H1 (cell line): ENCODE data around the gene YOD1. TPM values are rescaled to one million over a fixed set of nuclear protein-coding genes. Genes with fewer than 3 reads are reported as not detected.

Experiments used
- ASH2L ChIP-seq: fragments of 200-600, 300-600 bp; sonication (generic); IDR thresholded peaks from one replicate; pipeline ENCODE4 v1.7.1; 2017; ENCODE audit warnings: low read length
- EZH2 ChIP-seq: fragments of 200-600 bp; sonication (generic); IDR thresholded peaks from 2 replicates; pipeline ENCODE4 v1.7.1; 2012; ENCODE audit warnings: low read depth, mild to moderate bottlenecking, moderate library complexity, low read length, inconsistent platforms; ENCODE audit not compliant: severe bottlenecking
- JUND ChIP-seq: IDR thresholded peaks from 2 replicates; pipeline ENCODE4 v1.6.1; 2011; ENCODE audit warnings: mild to moderate bottlenecking, improper control_type of control experiment, low read length
- NANOG ChIP-seq: IDR thresholded peaks from 2 replicates; pipeline ENCODE4 v1.6.1; 2011; ENCODE audit warnings: low read length, low read depth, mild to moderate bottlenecking, inconsistent platforms; ENCODE audit not compliant: insufficient read depth, poor library complexity, severe bottlenecking
- RBBP5 ChIP-seq: IDR thresholded peaks from 2 replicates; pipeline ENCODE4 v1.7.1; 2012; ENCODE audit warnings: low read depth, mild to moderate bottlenecking, inconsistent platforms, low read length, moderate library complexity, borderline replicate concordance
- RXRA ChIP-seq: IDR thresholded peaks from 2 replicates; pipeline ENCODE4 v1.6.1; 2011; ENCODE audit warnings: low read depth, mild to moderate bottlenecking, low read length, moderate library complexity; ENCODE audit not compliant: insufficient read depth
- SP1 ChIP-seq: IDR thresholded peaks from 2 replicates; pipeline ENCODE4 v1.6.1; 2011; ENCODE audit warnings: low read depth, low read length
- SP4 ChIP-seq: IDR thresholded peaks from 2 replicates; pipeline ENCODE4 v1.6.1; 2012; ENCODE audit warnings: low read length, inconsistent platforms
- TEAD4 ChIP-seq: IDR thresholded peaks from 2 replicates; pipeline ENCODE4 v1.6.1; 2012; ENCODE audit warnings: low read depth, low read length, inconsistent platforms, mixed read lengths
- polyA plus RNA-seq, 7 experiments: library from polyadenylated mRNA; depleted of rRNA in 3 of 7; stranded (reverse) in 5 of 7; unstranded in 2 of 7; fragments of >200 nt in 5 of 7; fragments of 200-250 nt in 2 of 7; gene quantifications; 1 replicate in 5 of 7; 2 replicates in 1 of 7; 4 replicates in 1 of 7; pipeline versions ENCODE4 v1.2.1 to v1.2.3, GENCODE V29; 2011 to 2013; ENCODE audit warnings: missing spikeins in 2 of 7, mixed read lengths in 2 of 7
- total RNA-seq: library from RNA; stranded (reverse); fragmentation: NEBNext Ultra II Directional; extraction: Animal tissue kit (Norgen Biotek cat#: 25700); gene quantifications from 2 replicates; pipeline ENCODE4 v1.2.1, GENCODE V29; 2021

Gene YOD1
- total and polyA plus RNA-seq, 2 of the 8 experiments (the other 6 are each of a cell fraction or from before 2014, with no cell fraction given), result 1.9 to 11.8 TPM

- TF ChIP-seq RXRA (no peak), NANOG (no peak), ASH2L (no peak), EZH2 (no peak), SP1 (no peak), JUND (no peak), TEAD4 (no peak), SP4 (no peak), RBBP5 (no peak)
These were observed 30.8 kb downstream of the YOD1 start (continued) for GRCh38 chr1:207020065-207020708.
